Measurements from ENCODE around the gene NUMBL.

The NUMBL gene

DNA sequence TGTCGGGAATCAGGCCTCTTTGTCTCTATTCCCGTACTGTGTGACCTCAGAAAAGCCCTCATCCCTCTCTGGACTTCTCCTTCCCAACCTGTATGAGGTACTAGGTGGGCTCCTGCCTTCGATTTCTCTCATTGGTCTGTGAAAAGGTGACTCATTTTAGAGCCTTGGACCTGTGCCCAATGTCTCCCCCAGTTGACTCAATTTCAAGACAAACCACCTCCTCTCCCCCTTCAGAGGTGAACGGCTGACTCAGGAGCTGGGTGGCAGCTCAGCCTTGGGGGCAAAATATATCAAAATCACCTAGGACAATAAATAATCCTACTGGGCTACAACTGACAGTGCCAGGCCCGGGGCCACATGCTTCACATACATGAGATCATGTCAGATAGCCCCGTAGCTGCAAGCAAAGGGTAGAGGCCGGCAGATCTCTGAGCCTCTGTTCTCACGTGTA is 25.6 kb upstream of the NUMBL start:
- DNase-seq = peak; percentile 71

- peak; percentile 96 for DNase-seq
Observed at GRCh38 chr19:40714441-40715299, 24.2 kb upstream of the NUMBL start.

- no peak for DNase-seq
Observed at GRCh38 chr19:40713939-40714338, 23.5 kb upstream of the NUMBL start.

- no peak for DNase-seq
Observed at GRCh38 chr19:40709817-40710216, 19.4 kb upstream of the NUMBL start.

GRCh38 chr19:40707615-40708014 is 17.2 kb upstream of the NUMBL start:
- no peak for DNase-seq

DNA sequence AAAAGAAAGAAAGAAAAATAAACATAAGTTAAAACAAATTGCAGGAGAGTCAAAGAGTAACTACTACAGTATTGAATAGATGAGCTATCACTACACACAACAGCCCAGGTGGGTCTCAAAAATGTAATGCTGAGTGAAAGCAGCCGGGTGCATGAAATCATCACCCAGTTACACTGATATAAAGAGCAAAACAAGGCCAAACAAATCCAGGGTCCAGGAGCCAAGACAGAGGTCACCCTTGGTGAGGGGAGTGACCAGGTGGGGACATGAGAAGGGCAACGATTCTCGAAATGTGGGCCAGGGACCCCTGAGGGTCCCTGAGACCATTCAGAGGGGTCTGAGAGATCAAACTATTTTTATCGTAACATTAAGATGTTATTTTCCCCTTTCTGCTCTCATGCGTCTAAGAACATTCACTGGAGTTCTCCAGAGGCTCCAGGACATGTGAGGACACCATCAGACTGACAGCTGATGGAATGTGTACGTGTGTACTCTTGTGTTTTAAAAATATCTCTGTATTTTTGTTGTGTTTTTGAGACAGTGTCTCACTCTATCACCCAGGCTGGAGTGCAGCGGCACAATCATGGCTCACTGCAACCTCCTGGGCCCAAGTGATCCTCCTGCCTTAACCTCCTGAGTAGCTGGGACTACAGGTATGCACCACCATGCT is 15.6 kb upstream of the NUMBL start:
- DNase-seq = no peak

DNA sequence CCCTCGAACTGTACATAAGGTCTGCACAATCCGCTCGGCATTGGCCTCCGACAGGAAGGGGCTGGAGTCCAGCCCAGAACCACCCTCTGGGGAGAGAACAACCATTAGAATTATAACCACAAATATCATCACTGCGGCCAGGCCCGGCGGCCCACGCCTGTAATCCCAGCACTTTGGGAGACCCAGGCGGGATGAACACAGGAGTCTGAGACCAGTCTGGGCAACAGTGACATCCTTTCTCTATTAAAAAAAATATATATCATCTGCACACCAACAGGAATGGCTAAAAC is 14.9 kb upstream of the NUMBL start:
- DNase-seq = no peak

DNA sequence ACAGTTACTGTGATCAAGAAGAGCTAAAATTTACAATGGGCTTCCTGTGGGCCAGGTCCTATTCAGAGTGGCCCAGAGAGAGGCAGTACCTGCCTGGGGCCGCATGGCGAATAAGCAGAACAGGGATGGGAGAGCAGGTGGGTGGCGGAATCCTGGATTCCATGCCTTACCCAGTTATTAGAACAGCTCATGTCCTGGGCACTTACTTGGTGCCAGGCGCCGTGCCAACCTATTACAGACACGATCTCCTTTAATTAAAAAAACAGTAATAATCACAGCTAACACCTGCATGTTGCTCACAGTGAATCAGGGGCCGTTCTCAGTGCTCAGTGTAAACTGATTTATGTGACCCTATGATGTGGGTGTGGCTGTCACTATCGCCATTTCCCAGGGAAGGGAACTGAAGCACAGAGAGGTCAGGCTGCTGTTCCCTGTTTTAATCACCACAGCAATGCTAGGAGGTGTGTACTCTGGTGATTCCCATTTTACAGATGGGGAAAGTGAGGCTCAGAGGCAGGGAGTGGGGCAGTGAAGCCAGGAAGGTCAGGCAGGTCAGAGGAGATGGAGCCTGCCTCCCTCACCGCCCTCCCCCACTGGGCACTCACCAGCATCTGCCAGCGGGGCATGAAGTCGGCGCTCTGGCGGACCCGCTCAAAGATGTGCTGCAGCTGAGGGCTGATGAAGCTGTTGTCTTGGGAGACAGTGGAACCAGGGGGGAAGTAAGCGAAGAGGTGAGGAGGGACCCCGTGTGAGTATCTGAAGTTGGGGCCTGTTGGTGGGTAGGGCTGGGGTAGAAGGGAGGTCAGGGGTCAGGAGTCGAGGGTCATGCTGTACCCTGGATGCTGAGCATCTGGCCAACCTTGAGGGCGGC is 14.3 kb upstream of the NUMBL start:
- no peak for DNase-seq

- DNase-seq = no peak
Observed at GRCh38 chr19:40703029-40703755, 12.7 kb upstream of the NUMBL start.

- no peak for DNase-seq
Observed at GRCh38 chr19:40702337-40703012, 12.0 kb upstream of the NUMBL start.

DNA sequence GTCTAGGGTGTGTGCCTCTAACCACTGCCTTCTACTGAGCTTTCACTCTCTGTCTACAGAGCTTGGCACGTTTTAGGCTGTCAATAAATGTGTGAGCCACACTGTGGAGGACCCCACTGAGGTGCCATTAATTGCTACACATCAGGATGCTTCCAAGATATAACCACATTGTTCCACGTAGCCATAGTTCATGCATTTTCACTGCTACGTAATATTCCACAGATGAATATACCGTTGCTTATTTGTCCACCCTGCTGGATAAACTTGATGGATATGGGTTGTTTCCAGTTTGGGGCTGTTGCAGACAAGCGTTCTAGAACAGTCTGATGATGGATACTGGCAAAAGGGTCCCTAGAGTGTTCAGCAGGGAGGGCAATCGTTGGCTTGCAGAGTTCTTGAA is 11.3 kb upstream of the NUMBL start:
- DNase-seq = no peak

DNA sequence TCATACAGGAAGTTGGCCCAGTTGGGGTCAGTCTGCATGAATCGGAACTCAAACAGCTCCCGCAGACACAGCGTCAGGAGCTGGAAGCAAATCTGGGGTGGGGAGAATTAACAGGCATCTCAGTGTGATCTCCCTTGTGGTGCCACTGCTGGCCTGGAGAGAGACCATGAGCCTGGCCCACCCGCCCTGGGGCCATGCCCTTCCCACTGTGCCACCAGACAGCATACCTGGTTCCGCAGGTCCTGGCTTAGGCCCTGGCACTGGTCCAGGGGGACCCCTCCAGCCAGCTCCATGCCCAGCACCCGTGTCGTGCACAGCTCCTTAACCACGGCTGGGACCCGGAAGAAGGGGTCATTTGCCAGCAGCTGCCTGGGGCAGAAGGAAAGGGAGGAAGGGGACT is 9.6 kb upstream of the NUMBL start:
- DNase-seq = no peak

DNA sequence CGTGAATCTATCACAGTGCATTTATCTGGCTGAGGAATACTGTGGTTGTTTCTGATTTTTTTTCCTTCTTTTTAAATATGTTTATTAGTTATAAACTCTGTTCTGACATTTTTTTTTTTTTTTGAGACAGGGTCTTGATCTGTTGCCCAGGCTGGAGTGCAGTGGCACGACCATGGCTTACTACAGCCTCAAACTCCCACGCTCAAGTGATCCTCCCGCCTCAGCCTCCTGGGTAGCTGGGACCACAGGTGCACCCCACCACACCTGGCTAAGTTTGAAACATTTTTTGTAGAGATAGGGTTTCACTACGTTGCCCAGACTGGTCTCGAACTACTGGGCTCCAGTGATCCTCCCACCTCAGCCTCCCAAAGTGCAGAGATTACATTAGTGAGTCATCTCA is 6.6 kb upstream of the NUMBL start:
- no peak for DNase-seq

GRCh38 chr19:40695881-40696280 is 5.4 kb upstream of the NUMBL start:
- no peak for DNase-seq

GRCh38 chr19:40693896-40694295 is 3.4 kb upstream of the NUMBL start:
- no peak for DNase-seq

GRCh38 chr19:40693150-40693788 is 2.8 kb upstream of the NUMBL start:
- DNase-seq = no peak

- DNase-seq = no peak
Observed at GRCh38 chr19:40692212-40692551, 1.7 kb upstream of the NUMBL start.

DNA sequence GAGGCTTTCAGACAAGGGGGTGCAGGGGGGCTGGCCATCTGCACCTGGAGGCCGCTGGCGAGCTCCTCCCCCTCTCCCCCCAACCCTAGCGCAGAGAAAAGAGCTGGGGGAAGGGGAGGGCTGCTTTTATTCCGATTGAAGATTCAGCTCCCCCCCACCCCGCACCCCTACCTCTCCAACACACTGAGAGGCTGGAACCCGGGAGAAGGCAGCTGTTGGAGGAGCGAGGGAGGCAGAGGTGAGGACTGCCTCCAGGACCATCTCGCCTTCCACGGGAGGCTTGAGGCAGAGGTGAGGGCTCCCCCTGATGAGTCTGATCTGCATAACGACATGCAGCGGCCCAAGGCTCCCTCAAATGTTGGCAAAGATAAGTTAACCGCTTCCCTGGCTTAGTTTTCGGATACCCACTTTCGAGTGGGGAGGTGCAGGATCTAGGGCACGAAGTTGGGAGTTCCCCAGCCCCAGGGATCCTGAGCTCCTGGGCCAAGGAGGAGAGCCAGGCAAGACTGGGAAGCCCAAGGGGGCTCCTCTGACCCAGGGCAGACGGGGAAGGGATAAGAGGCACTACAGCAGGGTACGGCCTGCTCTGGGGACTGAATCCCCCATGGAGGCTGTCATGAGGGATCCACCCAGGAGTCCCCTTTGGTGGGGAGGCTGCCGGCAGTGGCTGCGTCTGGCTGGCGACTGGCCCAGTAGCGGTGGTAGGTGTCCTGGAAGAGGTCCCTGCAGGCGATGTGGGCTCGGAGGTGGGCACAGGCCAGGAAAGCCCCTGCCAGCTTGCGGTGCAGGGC is 1.2 kb upstream of the NUMBL start:
- DNase-seq = no peak

- DNase-seq = peak; percentile 89
Observed at GRCh38 chr19:40690693-40691420, 406 bp upstream of the NUMBL start.

DNA sequence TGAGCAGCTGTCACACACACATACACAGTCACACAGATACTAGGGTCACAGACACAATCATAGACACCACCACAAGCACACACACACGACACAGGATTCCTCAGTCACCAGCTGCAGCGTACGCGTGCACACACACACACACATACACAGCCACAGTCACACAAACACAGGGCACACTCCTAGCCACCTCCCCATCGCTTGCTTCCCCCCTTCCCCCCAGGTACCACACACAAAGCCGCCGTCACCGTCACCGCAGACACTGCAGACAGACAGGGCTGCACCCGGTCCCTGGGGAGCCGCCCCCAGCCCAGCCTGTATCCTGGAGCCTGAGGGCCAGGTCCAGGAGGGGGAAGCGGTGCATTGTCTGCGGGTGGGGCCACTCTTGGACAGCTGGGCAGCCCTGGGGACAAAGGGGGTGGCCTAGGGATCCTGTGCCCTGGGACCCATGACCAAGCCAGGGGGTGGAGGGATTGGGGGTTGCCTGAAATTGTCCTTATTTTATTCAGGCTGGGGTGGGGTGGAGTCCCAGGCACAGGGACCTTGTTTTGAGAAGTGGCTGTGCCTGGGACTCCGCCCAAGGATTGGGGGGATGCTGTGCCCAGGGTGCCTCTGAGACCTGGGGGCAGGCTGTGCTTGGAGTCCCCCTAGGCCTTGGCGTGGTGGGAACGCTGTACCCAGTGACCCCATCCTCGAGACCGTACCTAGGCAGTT is 957 bp downstream of the NUMBL start:
- peak; percentile 35 for DNase-seq

Data from CD4-positive, alpha-beta T cell treated with Interleukin-12 subunit alpha and Interleukin-12 subunit beta, for 1 hour (primary cell).